GM12874 (cell line): Measurements from ENCODE around the gene MIA3.

Experiments
- TF ChIP-seq, protein P1 (sequence below): IDR thresholded peaks from 2 replicates; pipeline ENCODE4 v1.5.1; 2011; ENCODE audit warnings: low read depth, mild to moderate bottlenecking, control low read depth, low read length, moderate library complexity; ENCODE audit not compliant: insufficient read depth

MIA3 gene

DNA sequence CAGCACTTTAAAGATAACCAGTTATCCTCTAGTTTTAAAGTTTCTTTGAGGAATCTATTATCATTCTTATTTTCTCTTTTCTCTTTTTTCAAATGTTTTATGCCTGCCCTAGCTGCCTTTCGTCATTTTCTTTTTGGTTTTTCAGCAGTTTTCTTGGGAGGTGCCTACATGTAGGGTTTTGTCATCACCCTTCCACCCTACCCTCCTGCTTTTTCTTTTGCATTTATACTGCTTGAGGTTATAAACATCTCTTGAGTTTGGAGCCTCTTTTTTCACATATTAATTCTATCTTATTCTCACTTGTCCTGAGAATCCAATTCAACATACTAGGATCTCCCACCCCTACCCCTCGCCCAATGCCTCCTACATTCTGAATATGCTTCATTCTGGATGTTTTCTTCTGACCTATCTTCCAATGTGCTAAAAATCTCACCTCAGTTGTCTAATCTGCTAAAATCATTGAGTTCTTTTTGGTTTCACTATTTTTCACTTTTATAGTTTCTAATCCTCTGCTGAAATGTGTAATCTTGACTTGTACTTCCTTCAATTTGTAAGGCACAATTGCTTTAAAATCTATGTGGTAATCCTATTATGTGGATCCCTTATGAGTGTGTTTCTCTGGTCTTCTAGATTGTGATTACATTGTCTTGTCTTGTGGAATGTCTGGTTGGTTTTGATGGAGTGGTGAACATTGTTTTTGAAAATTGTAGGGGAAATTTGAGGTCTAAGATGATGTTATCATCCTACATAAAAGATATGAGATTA, 38.7 kb downstream of the MIA3 start:
- TF ChIP-seq, protein P1, sequence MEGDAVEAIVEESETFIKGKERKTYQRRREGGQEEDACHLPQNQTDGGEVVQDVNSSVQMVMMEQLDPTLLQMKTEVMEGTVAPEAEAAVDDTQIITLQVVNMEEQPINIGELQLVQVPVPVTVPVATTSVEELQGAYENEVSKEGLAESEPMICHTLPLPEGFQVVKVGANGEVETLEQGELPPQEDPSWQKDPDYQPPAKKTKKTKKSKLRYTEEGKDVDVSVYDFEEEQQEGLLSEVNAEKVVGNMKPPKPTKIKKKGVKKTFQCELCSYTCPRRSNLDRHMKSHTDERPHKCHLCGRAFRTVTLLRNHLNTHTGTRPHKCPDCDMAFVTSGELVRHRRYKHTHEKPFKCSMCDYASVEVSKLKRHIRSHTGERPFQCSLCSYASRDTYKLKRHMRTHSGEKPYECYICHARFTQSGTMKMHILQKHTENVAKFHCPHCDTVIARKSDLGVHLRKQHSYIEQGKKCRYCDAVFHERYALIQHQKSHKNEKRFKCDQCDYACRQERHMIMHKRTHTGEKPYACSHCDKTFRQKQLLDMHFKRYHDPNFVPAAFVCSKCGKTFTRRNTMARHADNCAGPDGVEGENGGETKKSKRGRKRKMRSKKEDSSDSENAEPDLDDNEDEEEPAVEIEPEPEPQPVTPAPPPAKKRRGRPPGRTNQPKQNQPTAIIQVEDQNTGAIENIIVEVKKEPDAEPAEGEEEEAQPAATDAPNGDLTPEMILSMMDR = no peak

DNA sequence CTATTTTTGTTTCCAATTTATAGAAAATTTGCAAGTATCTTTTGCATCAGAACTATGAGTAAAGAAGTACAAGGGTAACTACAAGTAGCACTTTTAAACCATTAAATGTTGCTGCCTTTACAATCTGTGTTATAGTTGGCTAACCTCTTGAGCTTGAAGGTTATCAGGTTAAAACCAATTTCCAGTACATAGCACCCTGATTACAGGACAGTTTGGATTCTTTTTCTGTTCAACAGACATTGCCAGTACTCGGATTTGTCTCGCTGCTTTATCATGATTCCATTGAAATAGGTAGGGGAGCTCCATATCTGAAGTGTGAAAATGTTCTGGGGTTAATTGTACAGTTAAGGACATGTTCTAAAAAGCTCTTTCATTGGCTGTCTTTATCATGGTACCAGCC, 40.0 kb downstream of the MIA3 start:
- TF ChIP-seq, protein P1 = no peak

DNA sequence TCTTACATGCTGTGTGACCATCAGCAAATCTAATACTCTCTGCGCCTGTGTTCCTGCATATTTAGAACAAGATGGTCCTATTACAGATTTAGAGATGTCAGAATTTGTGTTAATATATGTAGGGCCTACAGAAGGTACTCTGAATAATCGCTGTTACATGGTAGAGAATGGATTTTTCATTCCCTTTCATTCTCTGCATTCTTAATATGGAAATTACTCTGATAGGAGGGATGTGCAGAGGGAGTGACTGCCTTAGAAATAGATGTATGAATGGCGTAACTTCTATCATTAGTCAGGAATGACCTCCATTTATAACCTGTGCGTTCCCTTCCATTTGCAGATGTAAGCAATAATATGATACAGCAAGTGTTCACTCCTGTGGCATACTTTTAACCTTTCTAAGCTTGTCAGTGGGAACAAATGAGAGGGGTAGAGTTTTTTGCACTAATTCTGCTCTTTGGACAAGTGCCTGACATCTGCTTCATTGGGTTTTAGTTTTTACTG, 45.6 kb downstream of the MIA3 start:
- TF ChIP-seq, protein P1 = no peak

DNA sequence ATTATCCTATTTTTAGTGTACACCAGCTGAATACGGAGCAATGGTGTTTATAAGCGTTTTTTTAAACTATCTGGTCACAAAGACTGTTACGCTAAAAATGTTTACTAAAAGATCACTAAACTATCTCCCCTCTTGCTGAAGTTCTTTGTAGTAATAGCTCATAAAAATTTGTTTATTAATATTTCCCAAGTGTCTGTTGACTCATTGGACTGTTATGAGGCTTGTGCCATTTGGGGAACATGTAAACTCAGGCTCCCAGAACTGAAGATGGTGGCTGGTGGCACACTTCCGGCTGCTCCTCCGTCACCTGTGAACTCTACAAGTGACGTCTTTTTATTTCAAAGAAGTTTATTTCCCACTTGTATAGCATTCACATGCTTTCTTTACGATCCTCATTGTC, 48.1 kb downstream of the MIA3 start:
- TF ChIP-seq, protein P1 = no peak

DNA sequence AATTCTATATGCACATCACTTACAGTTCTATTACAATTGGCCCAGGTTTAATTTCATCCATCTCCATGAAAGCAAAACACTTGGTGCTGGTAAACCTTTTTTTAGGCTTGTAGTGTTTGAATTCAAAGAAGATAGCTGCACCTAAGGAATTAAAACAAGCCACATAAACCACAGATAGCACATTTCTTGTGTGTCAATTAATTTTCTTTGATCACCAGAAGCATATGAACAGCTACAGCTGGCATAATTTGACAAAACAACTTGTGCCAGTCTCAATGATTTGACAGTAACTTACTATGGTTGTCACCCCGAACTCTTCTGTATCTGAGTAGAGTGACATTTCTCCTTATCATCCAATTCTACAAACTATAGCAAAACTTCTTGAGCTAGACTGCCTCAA, 52.2 kb downstream of the MIA3 start:
- TF ChIP-seq, protein P1 = no peak

DNA sequence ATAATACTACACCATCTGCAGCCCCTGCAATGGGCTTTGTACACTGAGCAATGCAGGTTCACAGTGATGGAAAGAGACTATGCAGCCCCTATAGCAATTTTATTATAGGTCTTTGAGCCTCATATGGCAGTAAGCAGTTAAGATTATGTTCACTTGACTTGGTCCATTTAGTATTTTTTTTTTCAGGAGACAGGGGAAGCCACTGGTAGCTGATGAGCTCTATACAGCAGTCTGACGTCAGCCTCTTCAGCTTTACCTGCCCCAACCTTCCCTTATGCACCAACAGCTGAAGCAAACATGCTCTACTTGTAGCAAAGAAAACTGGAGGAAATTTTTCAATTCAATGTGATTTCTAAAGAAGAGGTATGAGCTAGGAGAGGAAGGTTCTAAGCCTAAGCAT, 62.2 kb downstream of the MIA3 start:
- TF ChIP-seq, protein P1 = no peak

DNA sequence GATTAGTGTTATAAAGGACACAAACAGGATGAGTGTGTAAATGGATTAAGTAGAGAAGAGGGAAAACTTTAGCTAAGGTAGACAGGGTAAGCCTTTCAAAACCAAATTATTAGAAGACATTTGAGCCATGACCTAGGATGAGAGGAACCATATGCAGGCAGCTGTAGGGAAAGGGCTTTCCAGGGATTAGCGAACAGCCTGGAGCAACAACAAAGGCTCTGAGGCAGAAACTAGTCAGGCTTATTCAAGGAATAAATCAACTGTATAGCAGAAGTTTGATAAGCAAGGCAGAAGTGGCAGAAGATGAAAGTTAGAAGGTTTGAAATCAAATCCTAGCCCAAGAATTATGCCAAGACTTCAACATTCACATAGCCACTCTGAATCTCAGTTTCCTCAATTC, 73.1 kb downstream of the MIA3 start:
- TF ChIP-seq, protein P1 = no peak
